CD4-positive, CD25-positive, alpha-beta regulatory T cell (primary cell): ENCODE results near the gene CEP104. TPM values are rescaled to one million over a fixed set of nuclear protein-coding genes. Genes with fewer than 3 reads are reported as not detected.
A peak's percentile ranks its signal among the peaks of the same experiment; 100 is the strongest.

Experiments
- ATAC-seq, 2 donors: fragments of 150-1000 bp; cut with Tn5 transposase; one replicate each; pipeline ENCODE4 v1.10.0; 2021; ENCODE audit warnings: low read depth in 2 of 2, moderate number of reproducible peaks in 2 of 2, moderate library complexity in 1 of 2
- DNase-seq, 3 donors: peaks; one replicate each; pipeline versions ENCODE4 v3.0.0 to v3.0.0-alpha.2; 2012 to 2022; ENCODE audit warnings: mixed read lengths in 1 of 3
- H3K27ac ChIP-seq: one replicate; pipeline ENCODE4 v1.7.0; 2013; ENCODE audit warnings: mild to moderate bottlenecking, low read length; ENCODE audit not compliant: insufficient read depth, poor library complexity, severe bottlenecking
- H3K27me3 ChIP-seq: one replicate; pipeline ENCODE4 v1.7.0; 2013; ENCODE audit warnings: low read length; ENCODE audit not compliant: control insufficient read depth, insufficient read depth
- H3K36me3 ChIP-seq: one replicate; pipeline ENCODE4 v1.7.0; 2013; ENCODE audit warnings: mild to moderate bottlenecking, low read length, moderate library complexity; ENCODE audit not compliant: control insufficient read depth, insufficient read depth
- H3K4me1 ChIP-seq: 2 replicates; pipeline ENCODE4 v1.7.0; 2013; ENCODE audit warnings: mild to moderate bottlenecking, low read length; ENCODE audit not compliant: insufficient read depth, control insufficient read depth, poor library complexity, severe bottlenecking
- H3K4me3 ChIP-seq: one replicate; pipeline ENCODE4 v1.7.0; 2013; ENCODE audit warnings: low read depth, mild to moderate bottlenecking, low read length, moderate library complexity
- H3K9me3 ChIP-seq, 2 experiments: 1 replicate in 1 of 2; 2 replicates in 1 of 2; pipeline ENCODE4 v1.7.0; 2013; ENCODE audit warnings: low read length in 2 of 2, mild to moderate bottlenecking in 1 of 2, moderate library complexity in 1 of 2; ENCODE audit not compliant: control insufficient read depth in 2 of 2
- H3K27ac Mint-ChIP-seq, 3 donors: one replicate each; pipeline ENCODE4 v1.8.0; 2020 to 2022; ENCODE audit warnings: mild to moderate bottlenecking in 3 of 3, mixed read lengths in 3 of 3, moderate library complexity in 2 of 3
- H3K27me3 Mint-ChIP-seq: one replicate; pipeline ENCODE4 v1.8.0; 2022; ENCODE audit warnings: mild to moderate bottlenecking, mixed read lengths
- H3K36me3 Mint-ChIP-seq: one replicate; pipeline ENCODE4 v1.8.0; 2020; ENCODE audit warnings: mixed read lengths
- H3K4me1 Mint-ChIP-seq, 4 donors: one replicate each; pipeline ENCODE4 v1.8.0; 2020 to 2022; ENCODE audit warnings: mixed read lengths in 4 of 4, mild to moderate bottlenecking in 1 of 4
- H3K4me3 Mint-ChIP-seq, 4 donors: one replicate each; pipeline ENCODE4 v1.8.0; 2020 to 2022; ENCODE audit warnings: mild to moderate bottlenecking in 4 of 4, mixed read lengths in 4 of 4, moderate library complexity in 3 of 4
- H3K9me3 Mint-ChIP-seq, 7 donors: one replicate each; pipeline ENCODE4 v1.8.0; 2020 to 2022; ENCODE audit warnings: mixed read lengths in 7 of 7, mild to moderate bottlenecking in 3 of 7, moderate library complexity in 2 of 7
- polyA plus RNA-seq, 4 donors: library from polyadenylated mRNA; unstranded; fragments of 300-500 nt; fragmentation: Illumina TruSeq; gene quantifications; one replicate each; pipeline ENCODE4 v1.2.3, GENCODE V29; 2021
- total RNA-seq: library from RNA; stranded (reverse); gene quantifications from one replicate; pipeline ENCODE4 v1.2.3, GENCODE V29; 2022

Gene CEP104
- total and polyA plus RNA-seq, 5 donors from 2014 or later, result 13.5 to 42.3 (median 14.6) TPM

DNA sequence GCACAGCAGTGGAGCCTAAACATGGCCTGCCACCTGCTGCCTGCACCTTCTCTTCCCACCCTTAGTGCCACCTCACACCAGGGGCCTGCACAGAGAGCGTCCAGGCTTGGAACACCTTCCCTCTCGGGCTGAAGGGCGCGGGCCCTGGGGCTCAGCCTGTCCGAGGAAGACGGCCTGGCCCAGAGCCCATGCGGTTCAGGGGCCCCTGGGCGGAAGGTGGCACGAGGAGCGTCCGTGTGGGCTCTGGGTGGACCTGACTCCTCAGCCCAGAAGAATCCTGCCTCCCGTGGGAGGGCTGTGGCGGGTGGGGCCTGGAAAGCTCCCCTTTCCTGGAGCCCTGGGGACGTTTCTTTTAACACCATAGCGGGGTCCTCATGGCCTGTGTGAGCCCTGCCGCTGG lies 19.7 kb upstream of the CEP104 start:
- H3K9me3 Mint-ChIP-seq, result peaks cover 0 to 3% (median 0%) of the 10 kb centered on the region in 7 donors

DNA sequence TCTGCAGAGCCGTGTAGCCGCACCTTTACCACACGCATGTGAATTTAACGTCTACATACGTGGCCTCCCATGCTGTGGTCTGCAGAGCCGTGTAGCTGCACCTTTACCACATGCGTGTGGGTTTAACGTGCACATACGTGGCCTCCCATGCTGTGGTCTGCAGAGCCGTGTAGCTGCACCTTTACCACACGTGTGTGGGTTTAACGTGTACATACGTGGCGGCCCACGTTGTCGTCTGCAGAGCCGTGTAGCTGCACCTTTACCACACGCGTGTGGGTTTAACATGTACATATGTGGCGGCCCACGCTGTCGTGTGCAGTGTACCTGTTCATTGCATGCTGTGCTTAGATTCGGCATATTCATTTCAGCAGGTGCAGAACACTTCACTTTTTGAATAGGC lies 17.7 kb upstream of the CEP104 start:
- H3K4me3 Mint-ChIP-seq, result no peak overlapping the region
- no peak overlapping the region for H3K27ac Mint-ChIP-seq
- no peaks in the 10 kb centered on the region for H3K4me1 ChIP-seq
- H3K27me3 ChIP-seq, result no peaks in the 10 kb centered on the region
- peaks cover 53% of the 10 kb centered on the region for H3K36me3 Mint-ChIP-seq
- no peak overlapping the region for H3K27ac ChIP-seq
- DNase-seq (no peak), ATAC-seq (no peak)
- peaks cover 51% of the 10 kb centered on the region for H3K36me3 ChIP-seq
- peaks cover 0 to 3% (median 0%) of the 10 kb centered on the region in 7 donors for H3K9me3 Mint-ChIP-seq
- no peak overlapping the region for H3K4me3 ChIP-seq
- peaks cover 0 to 5% (median 0%) of the 10 kb centered on the region in 4 donors for H3K4me1 Mint-ChIP-seq
- H3K27me3 Mint-ChIP-seq, result no peaks in the 10 kb centered on the region
- H3K9me3 ChIP-seq, result peaks cover 3% of the 10 kb centered on the region in 2 experiments

More for the DNA sequence above, 19.7 kb upstream of the CEP104 start:
- Histone ChIP-seq H3K9me3 (peaks cover 3% of the 10 kb centered on the region in 2 experiments), H3K27ac (no peak overlapping the region), H3K4me1 (no peaks in the 10 kb centered on the region), H3K27me3 (no peaks in the 10 kb centered on the region), H3K4me3 (no peak overlapping the region), H3K36me3 (peaks cover 55% of the 10 kb centered on the region)
- H3K27ac Mint-ChIP-seq, result no peak overlapping the region
- peaks cover 47% of the 10 kb centered on the region for H3K36me3 Mint-ChIP-seq
- peaks cover 0 to 5% (median 0%) of the 10 kb centered on the region in 4 donors for H3K4me1 Mint-ChIP-seq
- H3K4me3 Mint-ChIP-seq, result no peak overlapping the region
- ATAC-seq, result no peak
- no peak for DNase-seq
- H3K27me3 Mint-ChIP-seq, result no peaks in the 10 kb centered on the region

GRCh38 chr1:3872546-3872945 lies 15.5 kb upstream of the CEP104 start:
- no peaks in the 10 kb centered on the region for H3K4me1 Mint-ChIP-seq
- no peaks in the 10 kb centered on the region for H3K9me3 Mint-ChIP-seq
- H3K27me3 Mint-ChIP-seq, result no peaks in the 10 kb centered on the region
- DNase-seq (no peak), ATAC-seq (no peak)
- H3K36me3 Mint-ChIP-seq, result peaks cover 34% of the 10 kb centered on the region
- H3K9me3 ChIP-seq, result no peaks in the 10 kb centered on the region
- peaks cover 48% of the 10 kb centered on the region for H3K36me3 ChIP-seq
- no peaks in the 10 kb centered on the region for H3K27me3 ChIP-seq
- no peak overlapping the region for H3K4me3 ChIP-seq
- H3K27ac ChIP-seq, result no peak overlapping the region
- peak overlapping the region in 1 of 3 donors; percentile 38 for H3K27ac Mint-ChIP-seq
- H3K4me1 ChIP-seq, result no peaks in the 10 kb centered on the region
- no peak overlapping the region for H3K4me3 Mint-ChIP-seq

GRCh38 chr1:3871451-3871805 lies 14.4 kb upstream of the CEP104 start:
- ATAC-seq, result no peak
- no peak overlapping the region for H3K27ac ChIP-seq
- Mint-ChIP-seq H3K27ac (no peak overlapping the region), H3K4me1 (no peaks in the 10 kb centered on the region), H3K27me3 (no peaks in the 10 kb centered on the region), H3K4me3 (no peak overlapping the region), H3K36me3 (peaks cover 37% of the 10 kb centered on the region), H3K9me3 (no peaks in the 10 kb centered on the region)
- no peak overlapping the region for H3K4me3 ChIP-seq
- no peaks in the 10 kb centered on the region for H3K9me3 ChIP-seq
- H3K27me3 ChIP-seq, result no peaks in the 10 kb centered on the region
- H3K4me1 ChIP-seq, result no peaks in the 10 kb centered on the region
- DNase-seq, result no peak
- H3K36me3 ChIP-seq, result peaks cover 53% of the 10 kb centered on the region

DNA sequence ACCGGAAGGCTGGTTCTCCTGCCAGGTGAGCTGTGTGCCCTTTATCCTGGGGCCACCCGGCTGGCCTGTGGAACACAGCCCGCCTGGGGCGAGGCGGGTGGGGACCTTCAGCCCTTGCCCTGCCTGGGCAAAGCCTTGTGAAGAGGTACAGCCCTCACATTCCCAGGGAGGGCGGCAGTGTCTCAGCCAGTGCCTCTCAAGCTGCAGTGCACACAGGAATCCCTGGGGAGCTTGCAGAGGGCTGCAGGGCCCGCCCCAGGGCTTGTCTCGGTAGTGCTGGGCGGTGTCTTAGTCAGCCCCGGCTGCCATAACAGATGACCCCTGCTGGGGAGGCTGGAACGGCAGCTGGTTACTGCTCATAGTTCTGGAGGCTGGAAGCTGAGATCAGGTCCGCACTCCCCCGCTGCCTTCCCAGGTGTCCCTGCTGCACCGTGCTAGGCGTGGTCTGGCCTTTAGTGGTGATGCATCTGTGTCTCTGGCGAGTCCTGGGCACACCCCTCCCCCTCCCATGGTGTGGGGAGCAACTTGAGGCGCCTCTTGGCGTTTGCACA lies 12.8 kb upstream of the CEP104 start:
- peaks cover 44% of the 10 kb centered on the region for H3K36me3 ChIP-seq
- Mint-ChIP-seq H3K36me3 (peaks cover 27% of the 10 kb centered on the region), H3K27me3 (no peaks in the 10 kb centered on the region), H3K4me3 (no peak overlapping the region), H3K4me1 (no peaks in the 10 kb centered on the region), H3K27ac (no peak overlapping the region), H3K9me3 (no peaks in the 10 kb centered on the region)
- H3K27ac ChIP-seq, result no peak overlapping the region
- no peak for ATAC-seq
- no peaks in the 10 kb centered on the region for H3K27me3 ChIP-seq
- no peak overlapping the region for H3K4me3 ChIP-seq
- no peaks in the 10 kb centered on the region for H3K9me3 ChIP-seq
- DNase-seq, result no peak
- H3K4me1 ChIP-seq, result no peaks in the 10 kb centered on the region

- H3K36me3 ChIP-seq, result peaks cover 35% of the 10 kb centered on the region
- H3K4me1 ChIP-seq, result no peaks in the 10 kb centered on the region
- no peak overlapping the region for H3K27ac Mint-ChIP-seq
- peaks cover 25% of the 10 kb centered on the region for H3K36me3 Mint-ChIP-seq
- peaks cover 0 to 1% (median 0%) of the 10 kb centered on the region in 4 donors for H3K4me1 Mint-ChIP-seq
- no peaks in the 10 kb centered on the region for H3K27me3 Mint-ChIP-seq
- no peaks in the 10 kb centered on the region for H3K27me3 ChIP-seq
- H3K9me3 Mint-ChIP-seq, result no peaks in the 10 kb centered on the region
- no peak overlapping the region for H3K4me3 ChIP-seq
- ATAC-seq (no peak), DNase-seq (no peak)
- H3K4me3 Mint-ChIP-seq, result no peak overlapping the region
- H3K27ac ChIP-seq, result no peak overlapping the region
- H3K9me3 ChIP-seq, result no peaks in the 10 kb centered on the region
These were observed 11.5 kb upstream of the CEP104 start for GRCh38 chr1:3868464-3869006.

GRCh38 chr1:3865606-3866160 lies 8.7 kb upstream of the CEP104 start:
- Histone ChIP-seq H3K4me3 (no peak overlapping the region), H3K27ac (no peak overlapping the region), H3K27me3 (no peaks in the 10 kb centered on the region), H3K36me3 (peaks cover 22% of the 10 kb centered on the region), H3K9me3 (no peaks in the 10 kb centered on the region), H3K4me1 (no peaks in the 10 kb centered on the region)
- Mint-ChIP-seq H3K27ac (no peak overlapping the region), H3K4me1 (peaks cover 0 to 5% (median 3%) of the 10 kb centered on the region in 4 donors), H3K36me3 (peaks cover 25% of the 10 kb centered on the region), H3K4me3 (no peak overlapping the region), H3K27me3 (no peaks in the 10 kb centered on the region), H3K9me3 (no peaks in the 10 kb centered on the region)
- no peak for ATAC-seq
- no peak for DNase-seq

- Mint-ChIP-seq H3K36me3 (peaks cover 21% of the 10 kb centered on the region), H3K4me1 (peaks cover 0 to 10% (median 4%) of the 10 kb centered on the region in 4 donors)
These were observed 7.9 kb upstream of the CEP104 start for GRCh38 chr1:3864884-3865283.

More at GRCh38 chr1:3864884-3865283, 7.9 kb upstream of the CEP104 start:
- Histone ChIP-seq H3K4me1 (no peaks in the 10 kb centered on the region), H3K9me3 (no peaks in the 10 kb centered on the region), H3K27me3 (no peaks in the 10 kb centered on the region), H3K27ac (no peak overlapping the region), H3K36me3 (peaks cover 22% of the 10 kb centered on the region), H3K4me3 (no peak overlapping the region)
- Mint-ChIP-seq H3K27me3 (no peaks in the 10 kb centered on the region), H3K27ac (no peak overlapping the region), H3K9me3 (peaks cover 0 to 1% (median 0%) of the 10 kb centered on the region in 7 donors), H3K4me3 (no peak overlapping the region)
- DNase-seq (no peak), ATAC-seq (no peak)
